Measurements from ENCODE around the gene NPTXR. TPM values are rescaled to one million over a fixed set of nuclear protein-coding genes. Genes with fewer than 3 reads are reported as not detected.

NPTXR gene
- total RNA-seq, 1 experiment from 2014 or later, result 129 TPM

- Histone ChIP-seq H3K4me1 (ENCODE audit: insufficient read depth, low read length, poor library complexity, severe bottlenecking) (peaks cover 26% of the 10 kb centered on the region), H3K4me3 (ENCODE audit: low read depth, low read length, poor library complexity, severe bottlenecking) (no peak overlapping the region), H3K9me3 (ENCODE audit: low read depth, low read length, poor library complexity, severe bottlenecking) (no peaks in the 10 kb centered on the region), H3K27ac (ENCODE audit: low read depth, low read length, poor library complexity, severe bottlenecking) (peak overlapping the region; percentile 37), H3K27me3 (replicated peaks; ENCODE audit: insufficient read depth, low read depth, low read length, poor library complexity) (no peaks in the 10 kb centered on the region), H3K36me3 (ENCODE audit: insufficient read depth, low read length, poor library complexity, severe bottlenecking) (peaks cover 17% of the 10 kb centered on the region)
- intact Hi-C loops (cut with micrococcal nuclease; ENCODE audit: unreplicated experiment), result no loop called here
- no TSS peak for BruUV-seq (replicated peaks)
- TF ChIP-seq CTCF (conservative IDR thresholded peaks at IDR 0.05; ENCODE audit: low read depth, low read length) (no peak), EZH2 (IDR thresholded peaks at IDR 0.05; ENCODE audit: borderline replicate concordance, low read depth, low read length, poor library complexity, severe bottlenecking) (no peak)
- ChIA-PET CTCF (interaction anchor here (0.6 kb wide), 1 partner anchor 95 kb away, joined by 3 read pairs; no protein-coding TSS in a partner anchor), POLR2A (ENCODE audit: low non-redundant PET) (no interaction called here)
- DNase-seq (ENCODE audit: low spot score), result no peak
Observed at GRCh38 chr22:38835888-38836301, 7.9 kb downstream of the NPTXR start.

GRCh38 chr22:38834991-38835390 lies 8.8 kb downstream of the NPTXR start:
- no TSS peak for BruUV-seq (replicated peaks)
- POLR2A ChIA-PET (ENCODE audit: low non-redundant PET), result no interaction called here
- intact Hi-C loops (cut with micrococcal nuclease; ENCODE audit: unreplicated experiment), result no loop called here
- no peak for DNase-seq (ENCODE audit: low spot score)
- H3K27ac ChIP-seq (ENCODE audit: low read depth, low read length, poor library complexity, severe bottlenecking), result no peak overlapping the region
- peaks cover 17% of the 10 kb centered on the region for H3K4me1 ChIP-seq (ENCODE audit: insufficient read depth, low read length, poor library complexity, severe bottlenecking)
- peaks cover 17% of the 10 kb centered on the region for H3K36me3 ChIP-seq (ENCODE audit: insufficient read depth, low read length, poor library complexity, severe bottlenecking)
- TF ChIP-seq CTCF (conservative IDR thresholded peaks at IDR 0.05; ENCODE audit: low read depth, low read length), result no peak
- TF ChIP-seq EZH2 (IDR thresholded peaks at IDR 0.05; ENCODE audit: borderline replicate concordance, low read depth, low read length, poor library complexity, severe bottlenecking), result no peak
- H3K4me3 ChIP-seq (ENCODE audit: low read depth, low read length, poor library complexity, severe bottlenecking), result no peak overlapping the region
- CTCF ChIA-PET, result no interaction called here
- H3K9me3 ChIP-seq (ENCODE audit: low read depth, low read length, poor library complexity, severe bottlenecking), result no peaks in the 10 kb centered on the region
- no peaks in the 10 kb centered on the region for H3K27me3 ChIP-seq (replicated peaks; ENCODE audit: insufficient read depth, low read depth, low read length, poor library complexity)

DNA sequence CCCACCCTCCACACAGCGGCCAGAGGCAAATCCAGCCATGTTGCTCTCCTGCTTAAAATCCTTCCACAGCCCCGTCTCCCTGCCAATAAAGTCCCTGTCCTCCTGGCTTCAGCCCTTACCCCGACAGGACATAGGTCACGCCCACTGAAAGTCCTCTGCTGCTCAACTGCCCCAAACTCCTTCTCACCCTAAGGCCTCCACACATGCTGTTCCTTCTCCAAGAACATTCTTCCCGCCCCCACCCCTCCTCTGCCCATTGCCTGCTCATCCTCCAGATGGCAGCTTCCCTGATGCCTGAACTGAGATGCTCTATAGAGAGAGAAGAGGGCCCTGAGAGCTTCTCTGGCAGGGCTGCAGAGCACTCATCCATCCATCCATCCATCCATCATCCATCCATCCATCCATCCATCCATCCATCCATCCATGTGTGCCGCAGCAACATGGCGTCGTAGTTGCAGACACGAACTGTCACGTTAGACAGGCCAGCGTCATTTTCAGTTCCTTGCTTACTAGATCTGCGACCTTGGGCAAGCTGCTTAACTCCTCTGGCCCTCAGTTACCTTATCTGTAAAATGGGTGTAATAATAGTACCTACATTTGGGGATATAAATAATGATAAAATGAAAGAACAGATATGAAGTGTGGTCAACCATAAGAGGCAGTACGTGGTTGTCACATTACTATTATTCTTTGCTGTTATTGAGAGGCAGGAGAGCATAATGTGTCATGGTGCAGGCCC lies 9.4 kb downstream of the NPTXR start:
- ChIA-PET POLR2A (ENCODE audit: low non-redundant PET) (no interaction called here), CTCF (interaction anchor here (0.6 kb wide), 1 partner anchor 695 kb away, joined by 3 read pairs; no protein-coding TSS in a partner anchor)
- TF ChIP-seq CTCF (conservative IDR thresholded peaks at IDR 0.05; ENCODE audit: low read depth, low read length) (no peak), EZH2 (IDR thresholded peaks at IDR 0.05; ENCODE audit: borderline replicate concordance, low read depth, low read length, poor library complexity, severe bottlenecking) (no peak)
- H3K36me3 ChIP-seq (ENCODE audit: insufficient read depth, low read length, poor library complexity, severe bottlenecking), result peaks cover 17% of the 10 kb centered on the region
- BruUV-seq (replicated peaks), result no TSS peak
- H3K9me3 ChIP-seq (ENCODE audit: low read depth, low read length, poor library complexity, severe bottlenecking), result no peaks in the 10 kb centered on the region
- H3K27me3 ChIP-seq (replicated peaks; ENCODE audit: insufficient read depth, low read depth, low read length, poor library complexity), result no peaks in the 10 kb centered on the region
- DNase-seq (ENCODE audit: low spot score), result no peak
- H3K27ac ChIP-seq (ENCODE audit: low read depth, low read length, poor library complexity, severe bottlenecking), result no peak overlapping the region
- H3K4me3 ChIP-seq (ENCODE audit: low read depth, low read length, poor library complexity, severe bottlenecking), result no peak overlapping the region
- peaks cover 11% of the 10 kb centered on the region for H3K4me1 ChIP-seq (ENCODE audit: insufficient read depth, low read length, poor library complexity, severe bottlenecking)
- intact Hi-C loops (cut with micrococcal nuclease; ENCODE audit: unreplicated experiment), result no loop called here
